HG03521 (cell line): ENCODE data around the gene HKDC1.

Experiments used
- ATAC-seq: cut with Tn5 transposase; IDR thresholded peaks from one replicate; pipeline ENCODE4 v1.9.1; 2021; ENCODE audit warnings: mild to moderate bottlenecking, moderate library complexity; ENCODE audit not compliant: unreplicated experiment

HKDC1 gene

DNA sequence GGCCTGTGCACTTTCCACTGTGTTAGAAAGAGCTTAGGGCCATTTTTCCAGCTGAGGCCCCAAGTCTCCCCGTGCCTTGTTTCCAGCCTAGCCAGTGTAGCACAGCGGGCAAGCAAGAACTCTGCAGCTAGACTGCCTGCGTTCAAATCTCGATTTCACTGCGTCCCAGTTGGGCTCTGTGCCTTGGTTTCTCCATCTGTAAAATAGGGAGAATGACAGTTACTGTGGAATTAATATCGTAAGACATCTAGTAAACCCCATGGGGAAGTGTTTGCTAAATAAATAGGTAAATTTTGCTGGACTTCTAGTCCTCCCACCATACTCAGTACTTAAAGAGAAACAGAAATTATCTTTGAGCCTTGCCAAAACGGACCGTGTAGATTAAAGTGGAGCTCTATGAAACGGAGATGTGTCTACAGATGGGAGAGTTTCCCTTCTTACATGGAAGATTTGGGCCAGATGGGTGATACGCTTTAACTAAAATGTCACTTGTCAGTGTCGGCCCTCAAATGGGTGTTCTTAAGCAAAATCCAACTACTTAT lies 3.5 kb upstream of the HKDC1 start:
- ATAC-seq, result no peak

DNA sequence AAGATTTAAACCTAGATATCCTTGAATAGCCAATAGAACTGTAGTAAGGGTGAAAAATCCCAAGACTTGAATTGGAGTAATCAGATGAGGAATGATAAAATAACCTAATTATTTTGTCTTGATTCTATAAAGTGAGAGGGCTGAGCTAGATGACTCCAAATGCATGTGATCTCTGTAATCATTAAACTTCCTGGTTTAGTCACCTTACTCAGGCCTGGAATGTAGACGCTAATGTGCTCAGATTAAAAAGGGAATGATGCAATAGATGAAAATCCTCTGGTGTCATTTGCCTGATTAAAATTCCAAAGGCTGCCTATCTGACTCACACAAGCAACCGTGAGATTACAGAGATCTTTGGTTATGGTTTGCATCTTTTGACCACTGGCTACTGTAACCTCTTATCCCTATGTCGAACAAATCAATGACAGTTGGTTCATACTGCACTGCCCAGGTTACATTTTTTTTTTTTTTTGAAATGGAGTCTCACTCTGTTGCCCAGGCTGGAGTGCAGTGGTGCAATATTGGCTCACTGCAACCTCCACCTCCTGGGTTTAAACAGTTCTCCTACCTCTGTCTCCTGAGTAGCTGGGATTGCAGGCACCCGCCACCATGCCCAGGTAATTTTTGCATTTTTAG lies 2.9 kb upstream of the HKDC1 start:
- no peak for ATAC-seq

DNA sequence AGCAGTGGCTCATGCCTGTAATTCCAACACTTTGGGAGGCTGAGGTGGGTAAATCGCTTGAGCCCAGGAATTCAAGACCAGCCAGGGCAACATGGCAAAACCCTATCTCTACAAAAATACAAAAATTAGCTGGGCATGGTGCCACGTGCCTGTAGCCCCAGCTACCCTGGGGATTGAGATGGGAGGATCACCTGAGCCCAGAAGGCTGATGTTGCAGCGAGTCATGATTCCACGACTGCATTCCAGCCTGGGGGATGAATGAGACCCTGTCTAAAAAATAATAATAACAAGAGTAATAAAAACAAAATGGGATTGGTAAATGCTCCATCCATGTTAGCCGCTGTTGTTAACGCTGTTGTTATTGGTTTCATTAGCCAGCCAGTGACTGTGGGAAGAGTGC lies 1.3 kb upstream of the HKDC1 start:
- no peak for ATAC-seq

DNA sequence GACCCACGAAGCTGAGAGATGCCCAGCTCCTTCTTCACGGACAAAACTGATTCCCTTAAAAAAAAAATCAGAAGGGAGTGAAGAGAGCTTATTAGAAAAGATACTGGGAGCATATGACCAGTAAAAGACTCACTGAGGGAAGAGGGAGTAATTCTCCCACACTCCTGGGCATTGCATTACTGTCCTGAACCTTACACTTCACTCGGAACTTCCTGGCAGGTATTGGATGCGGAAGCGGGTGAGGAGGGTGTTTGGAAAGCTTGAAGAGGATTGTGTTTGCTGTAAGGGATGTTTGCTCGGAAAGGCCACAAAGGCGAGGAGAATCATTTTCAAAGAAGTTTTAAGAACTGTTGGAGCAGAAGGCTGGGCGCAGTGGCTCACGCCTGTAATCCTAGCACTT lies 375 bp downstream of the HKDC1 start:
- ATAC-seq, result no peak

DNA sequence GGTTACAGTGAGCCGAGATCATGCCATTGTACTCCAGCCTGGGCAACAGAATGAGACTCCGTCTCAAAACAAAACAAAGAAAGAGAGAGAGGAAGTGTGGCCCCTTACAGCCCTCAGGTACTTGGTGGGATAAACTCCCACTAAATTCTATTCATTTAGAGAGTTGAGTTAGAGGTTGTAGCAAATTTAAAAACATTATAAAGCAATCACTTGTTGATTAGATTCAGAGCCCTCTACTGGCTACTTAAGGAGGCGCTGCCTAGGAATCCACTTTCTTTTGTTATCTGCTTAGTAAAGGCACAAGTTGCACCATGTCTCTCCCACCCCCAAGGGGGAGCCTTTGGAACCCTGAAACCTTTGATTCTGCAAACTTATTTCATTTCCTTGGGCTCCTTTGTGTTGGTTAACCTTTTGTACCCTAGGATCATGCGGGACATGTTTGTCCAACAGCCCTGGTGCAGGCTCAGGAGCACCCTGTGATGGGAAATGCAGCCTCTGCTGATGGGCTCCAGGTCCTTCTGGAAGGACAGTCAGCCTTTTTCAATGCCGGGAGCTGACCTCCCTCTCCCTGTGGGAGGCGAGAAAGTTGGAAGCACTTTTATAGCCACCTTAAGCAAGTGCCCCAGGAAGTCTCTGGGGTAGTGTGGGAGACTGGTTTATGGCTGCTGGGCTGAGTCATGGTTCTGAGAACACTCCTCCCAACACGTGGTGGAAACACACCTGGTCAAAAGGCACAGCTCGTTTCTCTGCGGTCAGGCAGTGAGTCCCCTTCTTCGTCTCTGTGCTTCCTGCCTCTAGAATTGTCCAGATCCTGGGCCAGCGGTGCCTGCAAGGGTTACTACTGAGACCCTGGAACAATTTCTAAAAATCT lies 2.3 kb downstream of the HKDC1 start:
- peak; percentile 96 for ATAC-seq

DNA sequence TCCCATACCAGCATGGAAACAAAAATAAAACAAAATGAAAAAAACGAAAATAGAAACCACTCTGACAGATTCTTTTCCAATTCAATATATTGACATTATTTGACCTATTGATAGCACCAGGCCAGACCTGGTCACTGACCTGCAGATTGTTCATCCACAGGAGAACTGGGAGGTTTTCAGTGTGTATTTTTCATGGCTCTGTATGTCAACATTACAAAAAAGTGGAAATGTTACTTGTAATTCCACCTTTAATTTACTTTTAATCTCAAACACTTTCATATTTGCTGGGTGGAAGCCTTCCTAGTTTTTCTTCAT lies 2.9 kb downstream of the HKDC1 start:
- ATAC-seq, result no peak

DNA sequence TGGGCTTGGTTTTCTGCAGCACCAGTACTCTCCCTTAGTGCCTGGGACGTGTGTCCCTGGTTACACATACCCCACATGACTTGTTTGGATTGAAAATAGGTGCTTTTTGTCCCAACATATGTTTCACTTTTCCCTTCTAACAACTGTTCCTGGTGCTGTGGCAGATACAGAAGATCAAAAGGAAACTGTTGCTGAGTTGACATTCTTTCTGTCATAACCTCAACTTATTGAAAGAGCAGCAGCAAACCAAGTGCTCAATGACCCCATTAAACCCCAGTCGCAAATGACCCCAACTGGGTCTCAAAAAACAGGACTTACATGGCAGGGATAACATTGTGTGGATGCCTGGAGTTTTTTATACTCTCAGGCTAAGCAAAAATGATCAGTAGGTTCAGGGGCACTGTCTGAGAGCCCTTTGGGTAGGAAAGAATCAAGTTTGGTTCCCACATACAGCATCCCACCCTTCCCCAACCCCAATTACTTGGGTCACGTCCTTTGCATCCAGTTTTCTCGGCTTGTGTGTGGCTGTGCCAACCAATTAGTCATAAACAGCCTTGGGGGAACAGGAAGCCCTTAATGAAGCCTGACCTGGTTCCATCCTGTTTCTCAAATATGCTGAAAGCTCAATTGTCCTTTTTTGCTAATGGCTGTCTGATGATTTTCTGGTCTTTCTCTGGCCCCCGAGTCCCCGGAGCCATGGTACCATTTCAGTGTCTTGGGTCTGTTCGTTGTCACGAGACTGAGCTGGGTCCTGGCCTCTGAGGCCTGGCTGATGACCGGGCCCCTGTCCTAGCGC lies 4.9 kb downstream of the HKDC1 start:
- no peak for ATAC-seq

DNA sequence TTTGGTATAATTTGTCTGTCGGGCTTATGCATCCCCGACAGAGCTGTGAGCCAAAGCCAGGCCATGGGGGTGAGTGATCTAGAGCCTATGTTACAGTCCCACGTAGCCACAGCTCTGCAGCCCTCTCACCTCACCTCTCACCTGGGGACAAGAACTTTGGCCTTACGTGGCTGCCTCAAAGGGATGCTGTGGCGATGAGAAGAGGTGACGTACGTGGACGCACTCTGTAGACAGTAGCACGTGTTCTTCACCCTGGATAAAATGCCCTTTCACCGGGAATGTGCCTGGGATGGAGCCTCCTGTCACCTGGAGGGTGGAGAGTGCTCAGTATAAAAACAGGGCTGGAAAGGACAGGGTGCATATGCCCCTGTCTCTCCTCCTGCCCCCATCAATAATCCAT lies 5.5 kb downstream of the HKDC1 start:
- ATAC-seq, result no peak

DNA sequence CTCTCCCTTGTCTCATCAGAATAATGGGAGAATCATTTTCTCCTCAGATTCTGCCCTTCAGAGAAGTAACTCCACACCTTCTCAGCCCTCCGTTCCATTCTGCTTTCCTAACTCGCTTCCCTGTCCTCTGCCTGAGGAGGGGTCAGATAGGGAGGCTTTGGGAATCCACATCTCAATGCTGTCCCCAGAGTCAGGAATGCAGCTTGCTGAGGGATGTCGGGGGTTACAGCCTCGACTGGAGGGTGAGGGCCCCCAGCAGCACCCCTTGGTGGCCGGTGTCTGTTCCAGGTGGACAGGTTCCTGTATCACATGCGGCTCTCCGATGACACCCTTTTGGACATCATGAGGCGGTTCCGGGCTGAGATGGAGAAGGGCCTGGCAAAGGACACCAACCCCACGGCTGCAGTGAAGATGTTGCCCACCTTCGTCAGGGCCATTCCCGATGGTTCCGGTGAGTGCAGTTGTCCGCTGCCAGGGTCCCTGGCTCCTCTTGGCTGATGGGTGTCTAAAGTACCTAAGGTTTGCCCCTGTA lies 6.9 kb downstream of the HKDC1 start:
- no peak for ATAC-seq

DNA sequence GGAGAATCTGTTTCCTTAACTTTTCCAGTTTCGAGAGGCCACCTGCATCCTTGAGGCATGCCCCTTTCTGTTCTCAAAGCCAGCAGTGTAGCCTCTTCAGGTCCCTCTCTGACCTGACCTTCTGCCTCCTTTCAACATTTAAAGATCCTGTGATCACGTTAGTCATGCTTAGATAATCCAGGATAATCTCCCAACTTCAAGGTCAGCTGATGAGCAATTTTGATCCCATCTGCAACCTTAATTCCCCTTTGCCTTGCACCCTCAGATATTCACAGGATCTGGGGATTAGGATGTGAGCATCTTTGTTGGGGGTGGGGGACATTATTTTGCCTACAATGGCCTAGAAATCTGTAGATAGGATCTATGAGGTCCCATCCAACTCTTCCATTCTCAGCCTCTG lies 8.0 kb downstream of the HKDC1 start:
- no peak for ATAC-seq

DNA sequence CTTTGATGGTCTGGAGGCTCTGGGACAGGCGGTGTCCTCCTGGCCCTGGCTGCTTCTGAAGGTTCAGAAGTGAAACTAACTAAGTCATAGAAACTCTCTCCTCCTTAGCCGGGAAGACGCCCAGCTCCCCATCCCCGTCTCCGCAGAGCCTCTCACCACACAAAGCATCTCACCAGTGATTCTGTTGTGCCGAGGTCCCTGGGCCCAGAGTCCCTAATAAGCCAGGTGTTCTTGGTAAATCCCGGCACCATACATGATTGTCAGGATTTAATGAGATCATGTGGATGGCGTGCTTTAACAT lies 9.4 kb downstream of the HKDC1 start:
- no peak for ATAC-seq

DNA sequence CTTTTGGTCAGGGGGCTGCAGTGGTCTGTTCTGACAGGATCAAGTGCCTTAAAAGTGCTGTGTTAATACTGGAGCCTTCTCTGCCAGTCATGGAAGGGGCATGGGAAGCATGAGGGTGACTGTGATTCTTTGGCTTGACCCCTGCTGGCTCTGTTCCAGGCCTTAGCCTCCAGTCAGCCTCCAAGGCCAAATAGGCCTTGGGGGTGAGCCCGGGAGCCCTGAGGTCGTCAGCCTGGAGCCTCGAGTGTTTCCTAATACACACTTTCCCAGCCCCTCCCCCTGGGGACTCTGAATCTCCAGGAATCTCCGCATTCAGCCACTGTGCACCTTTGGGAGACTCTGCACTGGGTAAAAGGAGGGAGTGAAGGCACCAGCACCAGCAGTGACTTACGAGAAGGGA lies 10.0 kb downstream of the HKDC1 start:
- no peak for ATAC-seq

DNA sequence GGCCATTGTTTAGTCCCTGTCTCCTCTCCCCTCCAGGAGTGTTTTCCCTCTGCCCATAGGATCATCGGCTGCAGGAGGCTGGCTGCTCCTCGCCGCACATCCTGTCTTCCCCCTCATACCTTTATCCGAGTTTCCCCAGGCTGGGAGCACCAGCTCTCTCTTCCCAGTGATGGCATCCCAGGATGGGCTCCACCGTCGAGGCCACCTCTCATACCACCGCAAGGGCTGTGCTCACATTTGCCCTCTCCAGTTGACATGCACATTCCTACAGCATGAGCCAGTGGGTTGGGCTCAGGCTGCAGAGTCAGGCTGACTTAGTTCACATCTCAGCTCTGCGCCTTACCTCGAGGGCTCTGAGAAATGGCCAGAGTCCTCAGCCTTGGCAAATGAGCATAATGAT lies 12.1 kb downstream of the HKDC1 start:
- no peak for ATAC-seq

DNA sequence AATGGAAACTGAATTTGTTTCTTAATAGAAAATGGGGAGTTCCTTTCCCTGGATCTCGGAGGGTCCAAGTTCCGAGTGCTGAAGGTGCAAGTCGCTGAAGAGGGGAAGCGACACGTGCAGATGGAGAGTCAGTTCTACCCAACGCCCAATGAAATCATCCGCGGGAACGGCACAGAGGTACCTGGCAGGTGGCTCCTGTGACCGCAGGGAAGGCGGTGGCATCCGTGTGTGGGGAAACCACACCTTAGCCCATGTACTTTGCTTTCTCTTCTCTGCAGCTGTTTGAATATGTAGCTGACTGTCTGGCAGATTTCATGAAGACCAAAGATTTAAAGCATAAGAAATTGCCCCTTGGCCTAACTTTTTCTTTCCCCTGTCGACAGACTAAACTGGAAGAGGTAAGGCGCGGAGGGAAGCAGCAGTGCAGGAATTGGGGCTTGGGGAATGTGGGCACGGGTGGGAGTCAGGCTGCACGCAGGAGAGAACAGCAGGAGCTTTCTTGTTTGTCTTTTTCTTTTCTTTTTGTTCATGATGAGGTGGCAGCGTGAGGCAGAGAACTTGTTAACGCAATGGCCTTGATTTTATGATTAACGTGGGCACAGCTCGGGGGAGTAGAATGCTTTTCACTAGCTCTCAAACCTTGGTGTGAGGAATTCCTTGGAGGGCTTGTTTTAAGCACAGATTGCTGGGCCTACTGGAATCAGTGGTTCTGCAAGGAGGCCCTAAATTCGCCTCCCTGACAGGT lies 12.8 kb downstream of the HKDC1 start:
- ATAC-seq, result no peak

DNA sequence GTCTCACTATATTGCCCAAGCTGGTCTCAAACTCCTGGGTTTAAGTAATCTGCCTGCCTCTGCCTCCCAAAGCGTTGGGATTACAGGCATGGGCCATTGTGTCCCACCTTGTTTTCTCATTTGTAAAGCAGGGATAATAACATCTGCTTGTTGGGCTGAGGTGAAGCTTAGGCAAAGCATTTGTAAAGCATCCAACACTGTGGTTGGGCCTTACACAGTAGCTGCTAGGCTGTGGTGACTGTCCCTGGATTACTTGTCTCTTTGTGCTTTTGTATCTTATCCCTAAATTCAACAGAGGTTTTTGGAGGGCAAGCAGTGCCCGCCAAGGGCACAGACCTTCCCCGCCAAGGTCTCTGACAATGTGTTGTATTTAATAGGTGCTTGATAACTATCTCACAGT lies 14.3 kb downstream of the HKDC1 start:
- no peak for ATAC-seq

DNA sequence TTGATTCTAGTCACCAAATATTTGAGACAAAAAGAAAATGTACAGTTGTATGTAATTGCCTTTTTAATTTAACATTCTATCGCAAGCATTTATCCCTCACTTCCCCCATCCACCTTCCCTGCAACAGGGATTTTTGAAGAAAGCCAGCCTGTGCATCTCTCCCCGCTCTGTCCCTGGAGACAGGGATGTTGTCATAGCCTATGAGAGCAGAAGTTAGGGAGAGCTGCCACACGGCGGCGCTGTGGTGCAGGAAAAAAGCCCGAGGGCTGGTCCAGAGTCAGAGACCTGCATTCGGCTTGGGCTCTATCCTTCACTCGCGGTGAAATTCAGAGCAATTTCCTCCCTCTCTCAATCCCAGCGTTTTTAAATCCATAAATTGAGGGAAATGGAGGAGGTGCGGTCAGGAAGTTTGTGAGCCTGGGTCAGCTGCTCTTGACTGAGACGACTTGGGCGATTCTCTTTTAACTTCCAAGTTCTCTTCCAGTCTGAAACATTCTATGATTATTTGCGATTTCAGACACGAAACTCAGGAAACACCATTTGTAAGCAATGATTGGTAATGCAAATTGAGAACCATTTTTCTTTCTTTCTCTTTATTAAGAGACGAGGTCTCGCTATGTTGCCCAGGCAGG lies 17.5 kb downstream of the HKDC1 start:
- ATAC-seq, result peak; percentile 93

DNA sequence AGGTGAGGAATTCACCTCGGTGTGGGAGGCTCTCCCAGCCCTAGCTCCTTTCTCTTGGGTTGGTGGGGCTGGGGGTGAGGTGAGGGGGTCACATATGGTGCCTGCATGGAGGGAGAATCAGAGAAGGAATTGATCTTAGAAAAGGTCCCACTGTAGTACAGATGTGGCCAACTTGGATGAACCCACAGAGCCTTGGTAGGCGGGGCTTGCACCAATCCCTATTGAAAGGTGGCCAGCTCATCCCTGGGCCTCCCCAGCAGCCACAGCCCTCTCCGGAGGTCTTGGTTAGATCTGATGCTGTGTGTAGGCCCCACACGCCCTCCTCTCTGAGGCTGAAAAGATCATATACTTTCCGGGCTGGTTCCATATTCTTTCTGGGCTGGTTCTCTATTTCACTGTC lies 19.0 kb downstream of the HKDC1 start:
- no peak for ATAC-seq

DNA sequence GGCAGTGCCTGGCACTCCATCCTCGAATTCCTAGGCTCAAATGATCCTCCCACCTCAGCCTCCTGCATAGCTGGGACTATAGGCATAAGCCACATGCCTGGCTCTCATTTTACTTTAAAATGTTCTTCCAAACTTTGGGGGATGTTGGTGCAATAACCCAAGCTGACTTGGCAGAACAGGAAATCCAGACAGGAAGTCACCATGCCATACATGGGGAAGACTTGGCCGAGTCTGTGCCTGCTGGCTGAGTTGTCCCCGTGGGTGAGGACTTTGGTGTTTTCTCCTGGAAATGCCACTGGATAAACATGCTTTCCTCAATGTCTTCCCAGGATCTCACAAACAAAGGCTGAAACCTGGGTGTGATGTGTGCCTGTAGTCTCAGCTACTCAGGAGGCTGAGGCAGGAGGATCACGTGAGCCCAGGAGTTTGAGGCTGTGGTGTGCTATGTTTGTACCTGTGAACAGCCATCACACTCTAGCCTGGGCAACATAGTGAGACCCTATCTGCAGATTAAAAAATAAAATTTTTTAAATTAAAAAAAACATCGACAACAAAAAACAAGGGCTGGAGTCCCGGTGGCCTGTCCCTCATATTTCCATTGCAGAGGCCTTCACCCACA lies 19.8 kb downstream of the HKDC1 start:
- ATAC-seq, result no peak

DNA sequence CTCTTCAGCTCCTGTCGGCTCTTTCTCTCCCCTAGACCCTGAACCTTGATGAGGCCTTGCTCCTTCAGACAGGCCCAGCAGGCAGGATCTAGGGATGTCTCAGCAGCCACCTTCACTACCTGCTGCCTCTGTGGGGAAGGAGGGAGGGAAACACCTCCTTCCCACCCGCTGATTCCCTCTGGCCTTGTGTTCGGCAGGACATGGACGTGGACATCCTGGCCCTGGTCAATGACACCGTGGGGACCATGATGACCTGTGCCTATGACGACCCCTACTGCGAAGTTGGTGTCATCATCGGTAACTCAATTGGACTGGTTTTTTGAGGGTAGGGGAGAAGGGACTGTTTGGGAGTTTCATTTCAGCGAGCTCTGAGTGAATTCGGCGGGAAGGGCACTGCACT lies 20.3 kb downstream of the HKDC1 start:
- ATAC-seq, result no peak

DNA sequence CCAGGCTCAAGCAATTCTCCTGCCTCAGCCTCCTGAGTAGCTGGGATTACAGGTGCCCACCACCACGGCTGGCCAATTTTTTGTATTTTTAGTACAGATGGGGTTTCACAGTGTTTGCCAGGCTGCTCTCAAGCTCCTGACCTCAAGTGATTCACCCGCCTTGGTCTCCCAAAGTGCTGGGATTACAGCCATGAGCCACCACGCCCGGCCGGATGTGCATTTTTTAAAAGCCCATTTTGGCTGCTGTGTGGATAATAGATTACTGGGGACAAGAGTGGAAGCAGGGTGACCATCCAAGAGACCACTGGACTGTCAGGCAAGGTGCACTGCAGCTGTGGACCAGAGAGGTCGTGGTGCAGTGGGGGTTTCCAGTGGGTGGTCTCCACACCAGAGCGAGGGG lies 21.4 kb downstream of the HKDC1 start:
- no peak for ATAC-seq
